SK-MEL-5 (cell line): ENCODE data around the gene RAB15. TPM values are rescaled to one million over a fixed set of nuclear protein-coding genes. Genes with fewer than 3 reads are reported as not detected.

Experiments
- small RNA-seq, 2 experiments: library from RNA; depleted of rRNA; stranded (forward); fragments of <200 nt; gene quantifications; one replicate each; pipeline ENCODE3, GENCODE V24; 2014
- total RNA-seq: library from RNA; depleted of rRNA; stranded (reverse); fragments of >200 nt; shearing (Covaris generic); gene quantifications from 2 replicates; pipeline ENCODE4 v1.2.3, GENCODE V29; 2014; rRNA removed

RAB15 gene
- total RNA-seq, 1 experiment from 2014 or later = 14.0 TPM

Small RNA genes lying within 50 kb of the gene (small RNA-seq; reads per million reads assigned to genes)
- 0 reads per million in 2 experiments for gene RPPH1-2P

Other genes with a start within 250 kb of the RAB15 start
- gene SPTB, start 92.4 kb downstream of the RAB15 start, total RNA-seq = 0.05 TPM in 1 of 2 replicates, not detected in the other
- 46.6 and 53.4 TPM in 2 replicates for gene CHURC1, start 57.9 kb downstream of the RAB15 start, total RNA-seq
- not detected in 2 replicates for gene GPX2, start 29.6 kb downstream of the RAB15 start, total RNA-seq
- gene FNTB, start 14.6 kb upstream of the RAB15 start, total RNA-seq = 24.2 and 27.4 TPM in 2 replicates
- 67.0 and 73.3 TPM in 2 replicates for gene MAX, start 130.2 kb upstream of the RAB15 start, total RNA-seq